Lower leg skin (tissue), 3 donors: ENCODE data around the gene ADAMTS10.

Experiments
- CTCF ChIP-seq, 3 donors: fragments of 450-650 bp; IDR thresholded peaks; one replicate each; pipeline ENCODE4 v1.5.1; 2016; ENCODE audit warnings: antibody characterized with exemption in 3 of 3, mild to moderate bottlenecking in 3 of 3, moderate library complexity in 2 of 3
- POLR2A ChIP-seq, 2 donors: fragments of 450-650 bp; IDR thresholded peaks; one replicate each; pipeline ENCODE4 v1.6.1; 2016 to 2017; ENCODE audit warnings: antibody characterized with exemption in 2 of 2, mild to moderate bottlenecking in 1 of 2, moderate library complexity in 1 of 2

- TF ChIP-seq CTCF (IDR thresholded peaks at IDR 0.05) (no peak), POLR2A (IDR thresholded peaks at IDR 0.05) (no peak)
Observed at GRCh38 chr19:8612807-8613171, 2.3 kb upstream of the ADAMTS10 start.
